Activated naive CD4-positive, alpha-beta T cell treated with anti-CD3 and anti-CD28 coated beads, Interleukin-2, amount 50 U/mL, for 24 hours (primary cell): ENCODE data around the gene CTAG2.
A peak's percentile ranks its signal among the peaks of the same experiment; 100 is the strongest.
"Not testable (repeated sequence)": the region's sequence is repeated elsewhere in the genome, so short reads cannot be mapped to it uniquely, and the experiment has no call there.

ENCODE experiments used
- H3K27ac Mint-ChIP-seq: one replicate; pipeline ENCODE4 v1.8.0; 2021; ENCODE audit warnings: mild to moderate bottlenecking, mixed read lengths
- H3K27me3 Mint-ChIP-seq: one replicate; pipeline ENCODE4 v1.8.0; 2021; ENCODE audit warnings: mixed read lengths
- H3K36me3 Mint-ChIP-seq: one replicate; pipeline ENCODE4 v1.8.0; 2021; ENCODE audit warnings: mixed read lengths
- H3K4me1 Mint-ChIP-seq: one replicate; pipeline ENCODE4 v1.8.0; 2021; ENCODE audit warnings: mixed read lengths
- H3K4me3 Mint-ChIP-seq: one replicate; pipeline ENCODE4 v1.8.0; 2021; ENCODE audit warnings: mild to moderate bottlenecking, mixed read lengths
- H3K9me3 Mint-ChIP-seq: one replicate; pipeline ENCODE4 v1.8.0; 2021; ENCODE audit warnings: mixed read lengths

CTAG2 gene

GRCh38 chrX:154653413-154653812 is at the start of gene CTAG2:
Gene CTAG2, minus strand, starts transcription at chrX:154653579. Its CDS starts 64 bp downstream, at chrX:154653515.
- not testable (repeated sequence) for H3K9me3 Mint-ChIP-seq, H3K4me1 Mint-ChIP-seq, H3K36me3 Mint-ChIP-seq, H3K27ac Mint-ChIP-seq, H3K4me3 Mint-ChIP-seq, H3K27me3 Mint-ChIP-seq

DNA sequence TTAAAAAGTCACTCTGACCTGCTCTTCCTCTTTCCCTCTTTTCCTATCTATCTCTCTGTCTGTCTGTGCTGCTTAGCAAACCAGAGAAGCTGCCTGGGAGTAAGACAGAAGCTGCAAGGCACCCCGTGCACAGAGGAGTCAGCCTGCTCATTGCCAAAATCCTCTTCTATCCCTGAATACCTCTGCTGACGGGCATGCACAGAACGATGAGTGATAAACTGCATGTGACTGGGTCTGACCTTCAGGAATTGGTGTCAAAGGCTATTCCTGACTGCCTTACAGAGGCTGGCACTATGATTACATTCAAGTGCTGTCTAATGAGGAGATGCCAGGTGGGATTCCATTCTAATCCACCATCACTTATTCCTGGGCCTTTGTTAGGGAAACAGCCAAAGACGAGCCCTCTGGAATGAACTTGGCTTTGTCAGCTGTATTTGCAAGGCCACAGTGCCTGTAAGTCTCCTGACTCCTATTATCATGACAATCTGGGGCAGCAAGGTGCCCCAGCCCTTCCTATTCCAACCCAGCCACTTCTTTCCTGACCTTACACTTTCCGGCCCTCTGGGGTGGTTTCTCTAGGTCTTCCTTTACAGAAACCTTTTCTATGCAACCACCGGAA is 45.4 kb upstream of the CTAG2 start:
- H3K4me3 Mint-ChIP-seq = no peak overlapping the region
- no peak overlapping the region for H3K27ac Mint-ChIP-seq
- no peaks in the 10 kb centered on the region for H3K27me3 Mint-ChIP-seq
- H3K4me1 Mint-ChIP-seq = no peaks in the 10 kb centered on the region
- no peaks in the 10 kb centered on the region for H3K9me3 Mint-ChIP-seq
- peaks cover 4% of the 10 kb centered on the region for H3K36me3 Mint-ChIP-seq

- no peak overlapping the region for H3K27ac Mint-ChIP-seq
- no peak overlapping the region for H3K4me3 Mint-ChIP-seq
- no peaks in the 10 kb centered on the region for H3K27me3 Mint-ChIP-seq
- no peaks in the 10 kb centered on the region for H3K9me3 Mint-ChIP-seq
- peaks cover 4% of the 10 kb centered on the region for H3K36me3 Mint-ChIP-seq
- peaks cover 9% of the 10 kb centered on the region for H3K4me1 Mint-ChIP-seq
Observed at GRCh38 chrX:154696676-154697045, 43.3 kb upstream of the CTAG2 start.

- H3K27ac Mint-ChIP-seq = no peak overlapping the region
- H3K36me3 Mint-ChIP-seq = peaks cover 4% of the 10 kb centered on the region
- no peaks in the 10 kb centered on the region for H3K9me3 Mint-ChIP-seq
- peaks cover 9% of the 10 kb centered on the region for H3K4me1 Mint-ChIP-seq
- H3K4me3 Mint-ChIP-seq = no peak overlapping the region
- no peaks in the 10 kb centered on the region for H3K27me3 Mint-ChIP-seq
Observed at GRCh38 chrX:154695911-154696675, 42.7 kb upstream of the CTAG2 start.

DNA sequence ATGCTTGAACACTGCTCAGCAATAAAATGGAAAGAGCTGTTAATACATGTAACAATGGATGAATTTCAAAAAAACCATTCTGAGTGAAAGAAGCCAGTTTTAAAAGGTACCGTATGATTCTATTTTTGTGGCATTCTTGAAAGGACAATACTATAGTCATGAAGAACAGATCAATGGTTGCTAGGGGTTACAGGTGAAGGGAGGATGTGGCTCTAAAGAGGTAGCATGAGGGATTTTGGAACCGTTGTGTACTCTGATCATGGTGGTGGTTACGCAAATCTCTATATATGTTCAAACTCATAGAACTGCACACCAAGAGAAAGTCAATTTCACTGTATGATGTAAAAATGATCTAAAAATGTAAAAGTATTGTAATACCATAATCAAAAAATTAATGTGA is 40.0 kb upstream of the CTAG2 start:
- no peaks in the 10 kb centered on the region for H3K27me3 Mint-ChIP-seq
- H3K9me3 Mint-ChIP-seq = no peaks in the 10 kb centered on the region
- peak overlapping the region; percentile 35 for H3K27ac Mint-ChIP-seq
- H3K4me3 Mint-ChIP-seq = no peak overlapping the region
- peaks cover 4% of the 10 kb centered on the region for H3K36me3 Mint-ChIP-seq
- H3K4me1 Mint-ChIP-seq = peaks cover 9% of the 10 kb centered on the region

DNA sequence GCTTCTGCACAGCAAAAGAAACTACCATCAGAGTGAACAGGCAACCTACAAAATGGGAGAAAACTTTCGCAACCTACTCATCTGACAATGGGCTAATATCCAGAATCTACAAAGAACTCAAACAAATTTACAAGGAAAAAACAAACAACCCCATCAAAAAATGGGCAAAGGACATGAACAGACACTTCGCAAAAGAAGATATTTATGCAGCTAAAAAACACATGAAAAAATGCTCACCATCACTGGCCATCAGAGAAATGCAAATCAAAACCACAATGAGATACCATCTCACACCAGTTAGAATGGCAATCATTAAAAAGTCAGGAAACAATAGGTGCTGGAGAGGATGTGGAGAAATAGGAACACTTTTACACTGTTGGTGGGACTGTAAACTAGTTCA is 37.1 kb upstream of the CTAG2 start:
- not testable (repeated sequence) for H3K9me3 Mint-ChIP-seq, H3K27ac Mint-ChIP-seq, H3K27me3 Mint-ChIP-seq, H3K4me3 Mint-ChIP-seq, H3K36me3 Mint-ChIP-seq
- peaks cover 14% of the 10 kb centered on the region for H3K4me1 Mint-ChIP-seq

DNA sequence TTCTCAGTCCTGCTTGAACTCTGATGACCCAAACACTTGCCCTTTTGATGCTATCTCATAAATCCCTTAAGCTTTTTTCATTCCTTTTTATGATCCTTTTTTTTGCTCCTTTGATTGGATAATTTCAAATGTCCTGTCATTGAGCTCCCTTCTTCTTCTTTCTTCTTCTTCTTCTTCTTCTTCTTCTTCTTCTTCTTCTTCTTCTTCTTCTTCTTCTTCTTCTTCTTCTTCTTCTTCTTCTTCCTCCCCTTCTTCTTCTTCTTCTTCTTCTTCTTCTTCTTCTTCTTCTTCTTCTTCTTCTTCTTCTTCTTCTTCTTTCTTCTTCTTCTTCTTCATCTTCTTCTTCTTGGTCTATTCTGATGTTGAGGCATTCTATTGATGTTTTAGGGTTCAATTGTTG is 18.7 kb upstream of the CTAG2 start:
- not testable (repeated sequence) for H3K27me3 Mint-ChIP-seq, H3K4me1 Mint-ChIP-seq, H3K4me3 Mint-ChIP-seq
- H3K27ac Mint-ChIP-seq = peak overlapping the region; percentile 23
- peaks cover 21% of the 10 kb centered on the region for H3K9me3 Mint-ChIP-seq
- peaks cover 12% of the 10 kb centered on the region for H3K36me3 Mint-ChIP-seq

GRCh38 chrX:154670848-154671247 is 17.5 kb upstream of the CTAG2 start:
- not testable (repeated sequence) for H3K4me1 Mint-ChIP-seq, H3K27ac Mint-ChIP-seq, H3K27me3 Mint-ChIP-seq, H3K4me3 Mint-ChIP-seq
- Mint-ChIP-seq H3K36me3 (peaks cover 12% of the 10 kb centered on the region), H3K9me3 (peaks cover 21% of the 10 kb centered on the region)

GRCh38 chrX:154661899-154662298 is 8.5 kb upstream of the CTAG2 start:
- Mint-ChIP-seq H3K27me3 (no peaks in the 10 kb centered on the region), H3K4me3 (peak overlapping the region; percentile 11), H3K27ac (no peak overlapping the region)

GRCh38 chrX:154661170-154661569 is 7.8 kb upstream of the CTAG2 start:
- Mint-ChIP-seq H3K27ac (no peak overlapping the region), H3K4me3 (no peak overlapping the region), H3K4me1 (no peaks in the 10 kb centered on the region), H3K9me3 (no peaks in the 10 kb centered on the region), H3K27me3 (no peaks in the 10 kb centered on the region), H3K36me3 (no peaks in the 10 kb centered on the region)

More at GRCh38 chrX:154661899-154662298, 8.5 kb upstream of the CTAG2 start:
- Mint-ChIP-seq H3K9me3 (no peaks in the 10 kb centered on the region), H3K36me3 (no peaks in the 10 kb centered on the region), H3K4me1 (no peaks in the 10 kb centered on the region)

DNA sequence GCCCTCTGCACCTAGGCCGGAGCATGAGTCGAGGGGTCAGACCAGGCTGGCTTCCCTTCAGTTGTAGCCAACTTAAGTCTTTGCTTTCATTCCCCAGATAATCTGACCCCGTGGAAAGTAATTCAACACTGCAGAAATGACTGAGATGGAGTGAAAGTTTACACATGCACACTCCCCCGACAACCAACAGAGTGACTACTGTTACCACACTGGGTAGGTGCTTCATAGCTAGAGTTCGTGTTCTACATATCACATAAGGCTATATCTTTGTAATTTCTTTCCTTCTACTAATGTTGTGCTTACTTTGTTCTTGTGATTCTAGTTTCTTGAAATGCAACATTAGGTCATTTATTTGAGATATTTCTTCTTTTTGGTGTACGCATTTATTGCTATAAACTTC is 7.2 kb upstream of the CTAG2 start:
- Mint-ChIP-seq H3K9me3 (no peaks in the 10 kb centered on the region), H3K27ac (no peak overlapping the region), H3K36me3 (no peaks in the 10 kb centered on the region), H3K4me1 (no peaks in the 10 kb centered on the region), H3K27me3 (no peaks in the 10 kb centered on the region), H3K4me3 (no peak overlapping the region)

DNA sequence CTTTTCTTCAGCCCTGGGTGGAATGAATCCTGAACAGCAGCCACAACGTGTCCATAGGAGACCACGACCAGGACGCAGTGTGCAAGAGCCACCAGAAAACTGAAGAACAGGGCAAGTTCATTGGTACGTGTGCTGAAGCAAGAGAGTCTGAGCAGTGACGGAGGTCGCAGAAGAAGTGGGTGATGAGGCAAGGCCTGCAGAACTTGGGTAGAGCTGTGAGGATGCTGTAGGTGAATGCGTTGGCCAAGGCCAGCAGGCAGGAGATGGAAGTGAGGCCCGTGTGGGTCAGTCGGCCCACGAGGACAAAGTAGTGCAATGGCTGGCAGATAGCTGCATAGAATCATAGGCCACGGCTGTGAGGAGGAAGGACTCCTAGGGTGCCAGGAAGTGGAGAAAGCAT is 5.6 kb upstream of the CTAG2 start:
- Mint-ChIP-seq H3K4me3 (no peak overlapping the region), H3K9me3 (no peaks in the 10 kb centered on the region), H3K27me3 (no peaks in the 10 kb centered on the region), H3K27ac (no peak overlapping the region), H3K36me3 (no peaks in the 10 kb centered on the region), H3K4me1 (no peaks in the 10 kb centered on the region)

- Mint-ChIP-seq H3K27ac (no peak overlapping the region), H3K27me3 (no peaks in the 10 kb centered on the region), H3K4me3 (no peak overlapping the region), H3K36me3 (no peaks in the 10 kb centered on the region), H3K9me3 (no peaks in the 10 kb centered on the region), H3K4me1 (no peaks in the 10 kb centered on the region)
Observed at GRCh38 chrX:154658187-154658586, 4.8 kb upstream of the CTAG2 start.

DNA sequence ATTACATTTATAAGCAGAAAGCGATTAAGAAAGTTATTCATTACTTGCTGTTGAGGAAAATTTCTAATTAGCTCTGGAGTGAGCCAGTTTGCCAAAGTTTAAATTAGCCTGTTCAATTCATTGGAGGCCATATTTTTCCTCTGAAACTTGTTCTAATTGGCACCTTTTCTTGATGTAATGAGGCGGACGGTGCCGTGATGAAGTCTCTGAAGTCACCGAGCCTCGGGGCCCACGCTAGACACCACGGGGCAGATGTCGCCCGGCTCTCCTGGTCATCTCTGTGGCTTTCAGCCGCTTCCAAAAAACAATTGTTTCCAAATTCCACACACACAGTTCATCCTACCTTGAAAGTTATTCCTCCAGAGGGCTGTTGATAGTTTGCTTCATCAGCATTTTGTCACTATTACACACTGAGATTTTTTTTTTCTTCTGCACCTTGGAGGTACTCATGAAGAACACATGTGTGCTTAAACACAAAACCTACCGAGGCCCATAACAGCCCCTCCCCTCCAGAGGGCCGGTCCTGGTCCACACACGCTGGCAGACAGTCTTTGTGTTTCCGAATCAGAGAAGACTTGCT is 3.9 kb upstream of the CTAG2 start:
- Mint-ChIP-seq H3K27ac (no peak overlapping the region), H3K27me3 (no peaks in the 10 kb centered on the region)

GRCh38 chrX:154655786-154656185 is 2.4 kb upstream of the CTAG2 start:
- H3K36me3 Mint-ChIP-seq = no peaks in the 10 kb centered on the region
- no peaks in the 10 kb centered on the region for H3K4me1 Mint-ChIP-seq
- H3K4me3 Mint-ChIP-seq = no peak overlapping the region
- no peak overlapping the region for H3K27ac Mint-ChIP-seq
- no peaks in the 10 kb centered on the region for H3K27me3 Mint-ChIP-seq
- no peaks in the 10 kb centered on the region for H3K9me3 Mint-ChIP-seq

More for the DNA sequence above, 3.9 kb upstream of the CTAG2 start:
- Mint-ChIP-seq H3K36me3 (no peaks in the 10 kb centered on the region), H3K4me1 (no peaks in the 10 kb centered on the region), H3K4me3 (no peak overlapping the region), H3K9me3 (no peaks in the 10 kb centered on the region)

DNA sequence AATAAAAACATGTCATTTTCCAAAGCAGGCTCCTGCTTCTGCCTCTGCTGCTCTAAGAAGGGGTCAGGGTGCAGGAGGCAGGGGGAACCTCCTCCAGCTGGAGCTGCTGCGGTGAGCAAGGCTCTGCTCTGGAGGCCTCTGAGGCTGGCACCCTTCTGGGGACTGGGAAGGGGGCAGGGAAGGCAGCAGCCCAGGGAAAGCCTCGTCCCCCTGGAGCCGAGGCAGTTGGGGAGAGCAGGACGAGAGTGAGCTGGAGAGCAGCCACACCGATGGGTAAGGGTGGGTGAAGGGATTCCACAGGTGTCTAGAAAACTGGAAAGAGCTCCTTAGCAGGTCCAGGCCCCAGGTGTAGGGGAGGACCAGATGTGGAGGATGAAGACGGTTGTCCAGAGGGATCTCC is 2.0 kb upstream of the CTAG2 start:
- Mint-ChIP-seq H3K27ac (no peak overlapping the region), H3K4me3 (no peak overlapping the region), H3K4me1 (no peaks in the 10 kb centered on the region), H3K9me3 (no peaks in the 10 kb centered on the region), H3K36me3 (no peaks in the 10 kb centered on the region), H3K27me3 (no peaks in the 10 kb centered on the region)
